Spleen (tissue), 11 donors: Measurements from ENCODE around the gene EXOSC6. TPM values are rescaled to one million over a fixed set of nuclear protein-coding genes. Genes with fewer than 3 reads are reported as not detected.
"Not testable (repeated sequence)": the region's sequence is repeated elsewhere in the genome, so short reads cannot be mapped to it uniquely, and the experiment has no call there.

Experiments used
- DNase-seq: peaks from one replicate; pipeline ENCODE4 v3.0.0-alpha.2; 2020
- H3K27ac ChIP-seq, 8 donors: fragments of 200-600 bp; sonication (generic) in 7 of 8; 1 replicate in 4 of 8; 2 replicates in 4 of 8; pipeline versions ENCODE4 v1.5.0 to v1.8.0; 2016 to 2021; ENCODE audit warnings: inconsistent platforms in 4 of 8, mild to moderate bottlenecking in 4 of 8, moderate library complexity in 1 of 8
- H3K27me3 ChIP-seq, 7 donors: fragments of 200-600 bp; sonication (generic) in 6 of 7; replicated peaks in 1 of 7; 1 replicate in 4 of 7; 2 replicates in 3 of 7; pipeline versions ENCODE4 v1.5.0 to v1.8.0; 2016 to 2021; ENCODE audit warnings: inconsistent platforms in 3 of 7, mild to moderate bottlenecking in 1 of 7
- H3K36me3 ChIP-seq, 6 donors: fragments of 200-600 bp; sonication (generic) in 5 of 6; 1 replicate in 4 of 6; 2 replicates in 2 of 6; pipeline versions ENCODE4 v1.5.0 to v1.8.0; 2016 to 2021; ENCODE audit warnings: inconsistent platforms in 2 of 6
- H3K4me1 ChIP-seq, 6 donors: fragments of 200-600 bp; sonication (generic) in 5 of 6; 1 replicate in 3 of 6; 2 replicates in 3 of 6; pipeline versions ENCODE4 v1.5.0 to v1.8.0; 2016 to 2021; ENCODE audit warnings: inconsistent platforms in 3 of 6
- H3K4me3 ChIP-seq, 8 donors: fragments of 200-600 bp; sonication (generic) in 7 of 8; 1 replicate in 4 of 8; 2 replicates in 4 of 8; pipeline versions ENCODE4 v1.5.0 to v1.8.0; 2016 to 2021; ENCODE audit warnings: inconsistent platforms in 4 of 8, mild to moderate bottlenecking in 4 of 8, moderate library complexity in 2 of 8
- H3K9me3 ChIP-seq, 8 donors: fragments of 200-600 bp; sonication (generic) in 7 of 8; 1 replicate in 4 of 8; 2 replicates in 4 of 8; pipeline versions ENCODE4 v1.5.0 to v1.8.0; 2016 to 2021; ENCODE audit warnings: inconsistent platforms in 4 of 8
- POLR2A ChIP-seq, 3 donors: fragments of 450-650 bp; IDR thresholded peaks; one replicate each; pipeline ENCODE4 v1.5.1; 2017; ENCODE audit warnings: antibody characterized with exemption in 3 of 3, mild to moderate bottlenecking in 1 of 3
- POLR2AphosphoS5 ChIP-seq, 3 donors: sonication (generic); formaldehyde crosslinking; IDR thresholded peaks; one replicate each; pipeline ENCODE4 v1.5.1; 2017; ENCODE audit warnings: antibody characterized with exemption in 3 of 3
- WGBS, 5 donors: extraction: QIAGEN DNeasy Blood & Tissue Kit in 3 of 5; methylation state at CpG; one replicate each; pipeline versions ENCODE4 v1.1.5 to v1.1.7; 2013 to 2018; 5-methylcytosine and 5-hydroxymethylcytosine counted together
- intact Hi-C: fragments of 100-400 bp; cut with DNase I; formaldehyde crosslinking; loops from one replicate; pipeline ENCODE4 v1.15.0; 2023; ENCODE audit warnings: low total_unique reads
- polyA plus RNA-seq, 3 donors: library from polyadenylated mRNA; stranded (reverse); fragments of 200-250 nt; gene quantifications; one replicate each; pipeline ENCODE4 v1.2.1, GENCODE V29; 2013
- total RNA-seq, 7 donors: library from RNA; depleted of rRNA in 3 of 7; stranded (reverse); fragments of >200 nt in 3 of 7; fragmentation: NEBNext Ultra II Directional in 4 of 7; extraction: Animal tissue kit (Norgen Biotek cat#: 25700) in 4 of 7; gene quantifications; one replicate each; pipeline versions ENCODE4 v1.1.0 to v1.2.1, GENCODE V29; 2016 to 2021
- TF ChIP-seq, protein P1 (sequence below), 11 experiments: fragments of 200-600 bp in 7 of 11; fragments of 450-650 bp in 4 of 11; sonication (generic) in 4 of 11; IDR thresholded peaks in 8 of 11; conservative IDR thresholded peaks in 3 of 11; 1 replicate in 7 of 11; 2 replicates in 4 of 11; pipeline versions ENCODE4 v1.4.0 to v1.8.0; 2016 to 2021; ENCODE audit warnings: antibody characterized with exemption in 11 of 11, inconsistent platforms in 4 of 11, mild to moderate bottlenecking in 1 of 11
- donor health status: healthy with polysubstance abuse.
- donor health status: DM: no; HTN: no; CAD: no; lungs with moderate emphysema.
- donor health status: DM: no; HTN: no; CAD: no.
- donor health status: Bipolar disorder and iron deficiency.
- donor health status: healthy.
- donor health status: DM: no; HTN: no; CAD: no.
- donor health status: DM: yes; HTN: yes; CAD: no.

The EXOSC6 gene
- total and polyA plus RNA-seq, 10 donors: 10.6 to 35.1 (median 23.8) TPM

- Histone ChIP-seq H3K27me3 (no peaks in the 10 kb centered on the region), H3K9me3 (no peaks in the 10 kb centered on the region), H3K4me1 (no peaks in the 10 kb centered on the region), H3K36me3 (peaks cover 0 to 100% (median 91%) of the 10 kb centered on the region in 6 donors), H3K27ac (no peak overlapping the region), H3K4me3 (no peak overlapping the region)
- TF ChIP-seq POLR2AphosphoS5 (IDR thresholded peaks at IDR 0.05): no peak
- TF ChIP-seq, protein P1, sequence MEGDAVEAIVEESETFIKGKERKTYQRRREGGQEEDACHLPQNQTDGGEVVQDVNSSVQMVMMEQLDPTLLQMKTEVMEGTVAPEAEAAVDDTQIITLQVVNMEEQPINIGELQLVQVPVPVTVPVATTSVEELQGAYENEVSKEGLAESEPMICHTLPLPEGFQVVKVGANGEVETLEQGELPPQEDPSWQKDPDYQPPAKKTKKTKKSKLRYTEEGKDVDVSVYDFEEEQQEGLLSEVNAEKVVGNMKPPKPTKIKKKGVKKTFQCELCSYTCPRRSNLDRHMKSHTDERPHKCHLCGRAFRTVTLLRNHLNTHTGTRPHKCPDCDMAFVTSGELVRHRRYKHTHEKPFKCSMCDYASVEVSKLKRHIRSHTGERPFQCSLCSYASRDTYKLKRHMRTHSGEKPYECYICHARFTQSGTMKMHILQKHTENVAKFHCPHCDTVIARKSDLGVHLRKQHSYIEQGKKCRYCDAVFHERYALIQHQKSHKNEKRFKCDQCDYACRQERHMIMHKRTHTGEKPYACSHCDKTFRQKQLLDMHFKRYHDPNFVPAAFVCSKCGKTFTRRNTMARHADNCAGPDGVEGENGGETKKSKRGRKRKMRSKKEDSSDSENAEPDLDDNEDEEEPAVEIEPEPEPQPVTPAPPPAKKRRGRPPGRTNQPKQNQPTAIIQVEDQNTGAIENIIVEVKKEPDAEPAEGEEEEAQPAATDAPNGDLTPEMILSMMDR (IDR thresholded peaks at IDR 0.05 in 8 of 11, conservative IDR thresholded peaks at IDR 0.05 in 3 of 11): no peak
- 90 to 97% (median 93%) methylated on average over 3 of the region's 3 CpGs for WGBS, 5 donors
- intact Hi-C loops: no loop called here
- DNase-seq: peak; percentile 15
These were observed 18.4 kb upstream of the EXOSC6 start for GRCh38 chr16:70270176-70270575.

GRCh38 chr16:70269471-70269870 is 17.7 kb upstream of the EXOSC6 start:
- Histone ChIP-seq H3K27ac (no peak overlapping the region), H3K27me3 (no peaks in the 10 kb centered on the region), H3K9me3 (no peaks in the 10 kb centered on the region), H3K36me3 (peaks cover 0 to 100% (median 91%) of the 10 kb centered on the region in 6 donors), H3K4me1 (no peaks in the 10 kb centered on the region), H3K4me3 (no peak overlapping the region)
- TF ChIP-seq POLR2A (IDR thresholded peaks at IDR 0.05) (no peak), POLR2AphosphoS5 (IDR thresholded peaks at IDR 0.05) (no peak)
- TF ChIP-seq, protein P1 (IDR thresholded peaks at IDR 0.05 in 8 of 11, conservative IDR thresholded peaks at IDR 0.05 in 3 of 11): no peak
- intact Hi-C loops: no loop called here
- WGBS, 5 donors: 86 to 97% (median 96%) methylated on average over 9 to 12 of the region's 12 CpGs
- peak; percentile 63 for DNase-seq

- intact Hi-C loops, DNase-seq, H3K27me3 ChIP-seq, H3K9me3 ChIP-seq, H3K27ac ChIP-seq, H3K4me3 ChIP-seq, H3K4me1 ChIP-seq: not testable (repeated sequence)
- TF ChIP-seq, protein P1 (IDR thresholded peaks at IDR 0.05 in 8 of 11, conservative IDR thresholded peaks at IDR 0.05 in 3 of 11): peak in 1 of 11 experiments; percentile 7
- peaks cover 4 to 100% (median 96%) of the 10 kb centered on the region in 6 donors for H3K36me3 ChIP-seq
- 93 to 96% (median 94%) methylated on average over 10 of the region's 10 CpGs for WGBS, 5 donors
These were observed 16.2 kb upstream of the EXOSC6 start for GRCh38 chr16:70267922-70268321.

- Histone ChIP-seq H3K27me3 (no peaks in the 10 kb centered on the region), H3K36me3 (peaks cover 4 to 100% (median 99%) of the 10 kb centered on the region in 6 donors), H3K4me1 (no peaks in the 10 kb centered on the region), H3K9me3 (no peaks in the 10 kb centered on the region), H3K4me3 (no peak overlapping the region), H3K27ac (no peak overlapping the region)
- no peak for DNase-seq
- TF ChIP-seq, protein P1 (IDR thresholded peaks at IDR 0.05 in 8 of 11, conservative IDR thresholded peaks at IDR 0.05 in 3 of 11): peak in 8 of 11 experiments; percentile 47 to 66 (median 57)
- TF ChIP-seq POLR2AphosphoS5 (IDR thresholded peaks at IDR 0.05) (no peak), POLR2A (IDR thresholded peaks at IDR 0.05) (no peak)
- 38 to 61% (median 52%) methylated on average over 6 of the region's 6 CpGs for WGBS, 5 donors
- intact Hi-C loops: no loop called here
These were observed 15.8 kb upstream of the EXOSC6 start for GRCh38 chr16:70267516-70267915.

DNA sequence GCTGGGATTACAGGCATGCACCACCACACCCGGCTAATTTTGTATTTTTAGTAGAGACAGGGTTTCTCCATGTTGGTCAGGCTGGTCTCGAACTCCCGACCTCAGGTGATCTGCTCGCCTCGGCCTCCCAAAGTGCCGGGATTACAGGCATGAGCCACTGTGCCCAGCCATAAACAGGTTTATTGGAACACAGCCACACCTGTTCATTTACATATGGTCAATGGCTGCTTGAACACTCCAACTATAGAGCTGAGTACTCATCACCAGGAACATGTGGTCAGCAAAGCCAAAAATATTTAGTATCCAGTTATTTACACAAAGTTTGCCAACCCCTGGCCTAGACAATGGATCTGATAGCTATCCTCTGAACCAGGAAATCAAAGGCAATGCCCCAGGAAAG is 8.2 kb upstream of the EXOSC6 start:
- WGBS, 5 donors: 95 to 100% (median 99%) methylated on average over 4 to 6 of the region's 6 CpGs
- H3K4me1 ChIP-seq: not testable (repeated sequence)

More for the DNA sequence above, 8.2 kb upstream of the EXOSC6 start:
- H3K27ac ChIP-seq, DNase-seq, intact Hi-C loops, H3K4me3 ChIP-seq, H3K27me3 ChIP-seq, H3K9me3 ChIP-seq: not testable (repeated sequence)
- H3K36me3 ChIP-seq: peaks cover 7 to 100% (median 97%) of the 10 kb centered on the region in 6 donors
